Hypothalamus (tissue), 51 donors: ENCODE results near the gene DNM3.

Experiments used
- DNase-seq, 51 donors: peaks; one replicate each; lab custom pipeline; 2025; lab: John Stamatoyannopoulos, UW

The DNM3 gene

GRCh38 chr1:172208635-172209034, 367.3 kb downstream of the DNM3 start:
- no peak for DNase-seq

- no peak for DNase-seq
Measured at GRCh38 chr1:172211221-172211620, 369.9 kb downstream of the DNM3 start.

- DNase-seq: no peak
Measured at GRCh38 chr1:172212124-172212523, 370.8 kb downstream of the DNM3 start.

- DNase-seq: no peak
Measured at GRCh38 chr1:172215006-172215405, 373.7 kb downstream of the DNM3 start.

GRCh38 chr1:172219966-172220365, 378.7 kb downstream of the DNM3 start:
- no peak for DNase-seq

- no peak for DNase-seq
Measured at GRCh38 chr1:172220376-172220775, 379.1 kb downstream of the DNM3 start.

- no peak for DNase-seq
Measured at GRCh38 chr1:172221436-172221835, 380.1 kb downstream of the DNM3 start.

- DNase-seq: no peak
Measured at GRCh38 chr1:172224871-172225270, 383.6 kb downstream of the DNM3 start.

- DNase-seq: no peak
Measured at GRCh38 chr1:172229942-172230341, 388.6 kb downstream of the DNM3 start.

GRCh38 chr1:172230526-172230925, 389.2 kb downstream of the DNM3 start:
- no peak for DNase-seq

- no peak for DNase-seq
Measured at GRCh38 chr1:172236958-172237357, 395.7 kb downstream of the DNM3 start.

- no peak for DNase-seq
Measured at GRCh38 chr1:172238158-172238557, 396.9 kb downstream of the DNM3 start.

GRCh38 chr1:172238965-172239364, 397.7 kb downstream of the DNM3 start:
- no peak for DNase-seq

GRCh38 chr1:172239901-172240300, 398.6 kb downstream of the DNM3 start:
- DNase-seq: peak in 7 of 51 donors; percentile 0 to 16 (median 3)

- no peak for DNase-seq
Measured at GRCh38 chr1:172241540-172241939, 400.2 kb downstream of the DNM3 start.

- no peak for DNase-seq
Measured at GRCh38 chr1:172244865-172245264, 403.6 kb downstream of the DNM3 start.

- no peak for DNase-seq
Measured at GRCh38 chr1:172245788-172246187, 404.5 kb downstream of the DNM3 start.

GRCh38 chr1:172246521-172247390, 405.5 kb downstream of the DNM3 start:
- no peak for DNase-seq

- DNase-seq: no peak
Measured at GRCh38 chr1:172251486-172251885, 410.2 kb downstream of the DNM3 start.

GRCh38 chr1:172252321-172252720, 411.0 kb downstream of the DNM3 start:
- DNase-seq: no peak

GRCh38 chr1:172252958-172253357, 411.7 kb downstream of the DNM3 start:
- no peak for DNase-seq

- DNase-seq: no peak
Measured at GRCh38 chr1:172254521-172255222, 413.4 kb downstream of the DNM3 start.
